H1 (cell line): ENCODE measurements around the gene RNF44. TPM values are rescaled to one million over a fixed set of nuclear protein-coding genes. Genes with fewer than 3 reads are reported as not detected.

ENCODE experiments used
- CEBPB ChIP-seq: IDR thresholded peaks from 2 replicates; pipeline ENCODE4 v1.6.1; 2012; ENCODE audit warnings: low read depth, low read length
- CHD2 ChIP-seq: IDR thresholded peaks from 2 replicates; pipeline ENCODE4 v1.6.1; 2012; ENCODE audit warnings: low read length, improper control_type of control experiment
- EGR1 ChIP-seq: IDR thresholded peaks from 2 replicates; pipeline ENCODE4 v1.6.1; 2011; ENCODE audit warnings: low read depth, low read length, borderline replicate concordance
- GTF2F1 ChIP-seq: IDR thresholded peaks from 2 replicates; pipeline ENCODE4 v1.6.1; 2012; ENCODE audit warnings: low read depth, low read length, improper control_type of control experiment, borderline replicate concordance
- HDAC2 ChIP-seq, 2 experiments: fragments of 300-600 bp in 1 of 2; sonication (generic) in 1 of 2; IDR thresholded peaks; 2 replicates each; pipeline ENCODE4 v1.6.1; 2011 to 2012; ENCODE audit warnings: low read depth in 2 of 2, low read length in 2 of 2, mild to moderate bottlenecking in 2 of 2, moderate library complexity in 2 of 2, borderline replicate concordance in 1 of 2, inconsistent platforms in 1 of 2
- MAX ChIP-seq: IDR thresholded peaks from 2 replicates; pipeline ENCODE4 v1.6.1; 2012; ENCODE audit warnings: inconsistent platforms
- PHF8 ChIP-seq: fragments of 200-600 bp; sonication (generic); conservative IDR thresholded peaks from 2 replicates; pipeline ENCODE4 v1.7.1; 2012; ENCODE audit warnings: low read depth, mild to moderate bottlenecking, inconsistent platforms, low read length, moderate library complexity
- POU5F1 ChIP-seq: IDR thresholded peaks from 2 replicates; pipeline ENCODE4 v1.6.1; 2011; ENCODE audit warnings: low read depth, mild to moderate bottlenecking, low read length, moderate library complexity
- SP1 ChIP-seq: IDR thresholded peaks from 2 replicates; pipeline ENCODE4 v1.6.1; 2011; ENCODE audit warnings: low read depth, low read length
- polyA plus RNA-seq, 7 experiments: library from polyadenylated mRNA; depleted of rRNA in 3 of 7; stranded (reverse) in 5 of 7; unstranded in 2 of 7; fragments of >200 nt in 5 of 7; fragments of 200-250 nt in 2 of 7; gene quantifications; 1 replicate in 5 of 7; 2 replicates in 1 of 7; 4 replicates in 1 of 7; pipeline versions ENCODE4 v1.2.1 to v1.2.3, GENCODE V29; 2011 to 2013; ENCODE audit warnings: missing spikeins in 2 of 7, mixed read lengths in 2 of 7
- total RNA-seq: library from RNA; stranded (reverse); fragmentation: NEBNext Ultra II Directional; extraction: Animal tissue kit (Norgen Biotek cat#: 25700); gene quantifications from 2 replicates; pipeline ENCODE4 v1.2.1, GENCODE V29; 2021
- TF ChIP-seq, protein P1 (sequence below): fragments of 300-600 bp; sonication (generic); IDR thresholded peaks from 2 replicates; pipeline ENCODE4 v1.7.1; 2012; ENCODE audit warnings: low read length, moderate library complexity, mild to moderate bottlenecking, inconsistent platforms; ENCODE audit not compliant: insufficient replicate concordance

The RNF44 gene
- total and polyA plus RNA-seq, 2 of the 8 experiments (the other 6 are each of a cell fraction or from before 2014, with no cell fraction given), result 54.7 to 164 TPM

DNA sequence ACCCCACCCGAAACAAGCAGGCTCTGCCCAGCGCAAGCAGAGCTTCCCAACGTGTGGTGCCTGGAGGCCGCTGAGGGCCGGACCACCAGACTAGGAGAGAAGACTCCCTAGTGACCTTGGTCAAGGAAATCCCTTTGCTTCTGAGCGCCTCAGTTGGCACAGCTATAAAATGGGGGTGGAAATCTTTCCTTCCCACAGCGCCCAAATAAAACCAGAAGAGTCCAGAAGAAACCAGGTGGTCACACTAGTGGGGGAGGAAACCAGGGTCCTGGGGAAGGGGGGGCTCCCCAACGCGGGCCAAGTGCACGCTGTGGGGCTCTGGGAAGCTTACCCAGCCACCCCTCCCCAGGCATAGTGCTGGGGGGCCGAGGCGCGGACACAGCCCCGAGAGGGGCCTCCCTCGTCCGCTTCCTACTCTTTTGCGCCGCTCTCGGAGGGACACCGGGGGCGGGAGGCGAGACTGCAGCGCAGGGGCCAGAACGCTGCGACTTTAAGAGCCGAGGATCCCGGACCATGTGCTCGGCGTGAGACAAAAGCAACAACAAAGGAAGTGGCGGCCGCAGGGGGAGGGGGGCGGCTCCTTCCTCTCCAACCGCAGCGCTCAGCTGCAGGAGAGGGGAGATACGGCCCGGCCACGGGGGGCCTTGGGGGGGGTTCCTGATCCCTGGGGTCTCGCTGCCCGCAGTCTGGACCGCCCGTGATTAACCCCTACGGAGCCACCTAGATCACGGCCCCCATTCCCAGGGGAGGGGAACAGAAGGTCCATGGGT, 885 bp downstream of the RNF44 start (continued):
- TF ChIP-seq POU5F1 (no peak), CHD2 (no peak), MAX (peak; percentile 98), HDAC2 (IDR thresholded peaks at IDR 0.05; ENCODE audit: borderline replicate concordance in 1 of 2, low read depth in 2 of 2, low read length in 2 of 2) (peak in 1 of 2 experiments; percentile 18; a peak in 1 of 4 replicates), GTF2F1 (no peak), SP1 (no peak), PHF8 (peak; percentile 45; the same call in 1 of the 2 replicates), CEBPB (no peak), EGR1 (0 out of 2 replicates have a peak, but pooled peaks have one; percentile 19)
- TF ChIP-seq, protein P1, sequence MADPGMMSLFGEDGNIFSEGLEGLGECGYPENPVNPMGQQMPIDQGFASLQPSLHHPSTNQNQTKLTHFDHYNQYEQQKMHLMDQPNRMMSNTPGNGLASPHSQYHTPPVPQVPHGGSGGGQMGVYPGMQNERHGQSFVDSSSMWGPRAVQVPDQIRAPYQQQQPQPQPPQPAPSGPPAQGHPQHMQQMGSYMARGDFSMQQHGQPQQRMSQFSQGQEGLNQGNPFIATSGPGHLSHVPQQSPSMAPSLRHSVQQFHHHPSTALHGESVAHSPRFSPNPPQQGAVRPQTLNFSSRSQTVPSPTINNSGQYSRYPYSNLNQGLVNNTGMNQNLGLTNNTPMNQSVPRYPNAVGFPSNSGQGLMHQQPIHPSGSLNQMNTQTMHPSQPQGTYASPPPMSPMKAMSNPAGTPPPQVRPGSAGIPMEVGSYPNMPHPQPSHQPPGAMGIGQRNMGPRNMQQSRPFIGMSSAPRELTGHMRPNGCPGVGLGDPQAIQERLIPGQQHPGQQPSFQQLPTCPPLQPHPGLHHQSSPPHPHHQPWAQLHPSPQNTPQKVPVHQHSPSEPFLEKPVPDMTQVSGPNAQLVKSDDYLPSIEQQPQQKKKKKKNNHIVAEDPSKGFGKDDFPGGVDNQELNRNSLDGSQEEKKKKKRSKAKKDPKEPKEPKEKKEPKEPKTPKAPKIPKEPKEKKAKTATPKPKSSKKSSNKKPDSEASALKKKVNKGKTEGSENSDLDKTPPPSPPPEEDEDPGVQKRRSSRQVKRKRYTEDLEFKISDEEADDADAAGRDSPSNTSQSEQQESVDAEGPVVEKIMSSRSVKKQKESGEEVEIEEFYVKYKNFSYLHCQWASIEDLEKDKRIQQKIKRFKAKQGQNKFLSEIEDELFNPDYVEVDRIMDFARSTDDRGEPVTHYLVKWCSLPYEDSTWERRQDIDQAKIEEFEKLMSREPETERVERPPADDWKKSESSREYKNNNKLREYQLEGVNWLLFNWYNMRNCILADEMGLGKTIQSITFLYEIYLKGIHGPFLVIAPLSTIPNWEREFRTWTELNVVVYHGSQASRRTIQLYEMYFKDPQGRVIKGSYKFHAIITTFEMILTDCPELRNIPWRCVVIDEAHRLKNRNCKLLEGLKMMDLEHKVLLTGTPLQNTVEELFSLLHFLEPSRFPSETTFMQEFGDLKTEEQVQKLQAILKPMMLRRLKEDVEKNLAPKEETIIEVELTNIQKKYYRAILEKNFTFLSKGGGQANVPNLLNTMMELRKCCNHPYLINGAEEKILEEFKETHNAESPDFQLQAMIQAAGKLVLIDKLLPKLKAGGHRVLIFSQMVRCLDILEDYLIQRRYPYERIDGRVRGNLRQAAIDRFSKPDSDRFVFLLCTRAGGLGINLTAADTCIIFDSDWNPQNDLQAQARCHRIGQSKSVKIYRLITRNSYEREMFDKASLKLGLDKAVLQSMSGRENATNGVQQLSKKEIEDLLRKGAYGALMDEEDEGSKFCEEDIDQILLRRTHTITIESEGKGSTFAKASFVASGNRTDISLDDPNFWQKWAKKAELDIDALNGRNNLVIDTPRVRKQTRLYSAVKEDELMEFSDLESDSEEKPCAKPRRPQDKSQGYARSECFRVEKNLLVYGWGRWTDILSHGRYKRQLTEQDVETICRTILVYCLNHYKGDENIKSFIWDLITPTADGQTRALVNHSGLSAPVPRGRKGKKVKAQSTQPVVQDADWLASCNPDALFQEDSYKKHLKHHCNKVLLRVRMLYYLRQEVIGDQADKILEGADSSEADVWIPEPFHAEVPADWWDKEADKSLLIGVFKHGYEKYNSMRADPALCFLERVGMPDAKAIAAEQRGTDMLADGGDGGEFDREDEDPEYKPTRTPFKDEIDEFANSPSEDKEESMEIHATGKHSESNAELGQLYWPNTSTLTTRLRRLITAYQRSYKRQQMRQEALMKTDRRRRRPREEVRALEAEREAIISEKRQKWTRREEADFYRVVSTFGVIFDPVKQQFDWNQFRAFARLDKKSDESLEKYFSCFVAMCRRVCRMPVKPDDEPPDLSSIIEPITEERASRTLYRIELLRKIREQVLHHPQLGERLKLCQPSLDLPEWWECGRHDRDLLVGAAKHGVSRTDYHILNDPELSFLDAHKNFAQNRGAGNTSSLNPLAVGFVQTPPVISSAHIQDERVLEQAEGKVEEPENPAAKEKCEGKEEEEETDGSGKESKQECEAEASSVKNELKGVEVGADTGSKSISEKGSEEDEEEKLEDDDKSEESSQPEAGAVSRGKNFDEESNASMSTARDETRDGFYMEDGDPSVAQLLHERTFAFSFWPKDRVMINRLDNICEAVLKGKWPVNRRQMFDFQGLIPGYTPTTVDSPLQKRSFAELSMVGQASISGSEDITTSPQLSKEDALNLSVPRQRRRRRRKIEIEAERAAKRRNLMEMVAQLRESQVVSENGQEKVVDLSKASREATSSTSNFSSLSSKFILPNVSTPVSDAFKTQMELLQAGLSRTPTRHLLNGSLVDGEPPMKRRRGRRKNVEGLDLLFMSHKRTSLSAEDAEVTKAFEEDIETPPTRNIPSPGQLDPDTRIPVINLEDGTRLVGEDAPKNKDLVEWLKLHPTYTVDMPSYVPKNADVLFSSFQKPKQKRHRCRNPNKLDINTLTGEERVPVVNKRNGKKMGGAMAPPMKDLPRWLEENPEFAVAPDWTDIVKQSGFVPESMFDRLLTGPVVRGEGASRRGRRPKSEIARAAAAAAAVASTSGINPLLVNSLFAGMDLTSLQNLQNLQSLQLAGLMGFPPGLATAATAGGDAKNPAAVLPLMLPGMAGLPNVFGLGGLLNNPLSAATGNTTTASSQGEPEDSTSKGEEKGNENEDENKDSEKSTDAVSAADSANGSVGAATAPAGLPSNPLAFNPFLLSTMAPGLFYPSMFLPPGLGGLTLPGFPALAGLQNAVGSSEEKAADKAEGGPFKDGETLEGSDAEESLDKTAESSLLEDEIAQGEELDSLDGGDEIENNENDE, result no peak
